Hepatocyte (in vitro differentiated cells): Measurements from ENCODE around the gene ATP8B4.

ENCODE experiments used
- EZH2 ChIP-seq: fragments of 200-600 bp; sonication (generic); IDR thresholded peaks from 2 replicates; pipeline ENCODE4 v1.6.1; 2016; ENCODE audit warnings: antibody characterized with exemption, mild to moderate bottlenecking, borderline replicate concordance
- EZH2phosphoT487 ChIP-seq: fragments of 200-600 bp; sonication (generic); IDR thresholded peaks from one replicate; pipeline ENCODE4 v1.6.1; 2018; ENCODE audit warnings: antibody characterized with exemption, mild to moderate bottlenecking, low read depth, moderate library complexity; ENCODE audit not compliant: unreplicated experiment, severe bottlenecking
- TF ChIP-seq, protein P1 (sequence below): fragments of 200-600 bp; sonication (generic); IDR thresholded peaks from 2 replicates; pipeline ENCODE4 v1.5.1; 2016; ENCODE audit warnings: antibody characterized with exemption, mild to moderate bottlenecking; ENCODE audit not compliant: poor library complexity

DNA sequence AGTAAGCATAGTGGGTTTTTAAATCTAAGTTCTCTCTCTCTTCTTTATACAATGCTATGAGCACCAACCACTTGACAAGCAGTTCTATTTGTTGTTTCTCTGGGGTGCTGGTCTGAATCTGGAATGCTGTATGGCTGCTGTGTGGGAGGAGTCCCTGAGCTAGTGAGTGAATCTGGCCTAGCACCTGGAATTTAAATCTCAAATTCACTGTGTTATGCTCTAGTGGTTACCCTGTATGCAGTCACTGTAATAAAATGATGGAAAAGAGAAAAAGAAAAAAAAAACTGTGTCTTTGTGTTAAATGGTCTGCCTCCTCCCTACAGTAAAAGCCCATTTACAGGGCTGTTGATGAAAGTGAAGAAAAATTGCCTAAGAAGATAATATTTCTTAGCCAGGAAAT is 155.0 kb downstream of the ATP8B4 start:
- TF ChIP-seq, protein P1, sequence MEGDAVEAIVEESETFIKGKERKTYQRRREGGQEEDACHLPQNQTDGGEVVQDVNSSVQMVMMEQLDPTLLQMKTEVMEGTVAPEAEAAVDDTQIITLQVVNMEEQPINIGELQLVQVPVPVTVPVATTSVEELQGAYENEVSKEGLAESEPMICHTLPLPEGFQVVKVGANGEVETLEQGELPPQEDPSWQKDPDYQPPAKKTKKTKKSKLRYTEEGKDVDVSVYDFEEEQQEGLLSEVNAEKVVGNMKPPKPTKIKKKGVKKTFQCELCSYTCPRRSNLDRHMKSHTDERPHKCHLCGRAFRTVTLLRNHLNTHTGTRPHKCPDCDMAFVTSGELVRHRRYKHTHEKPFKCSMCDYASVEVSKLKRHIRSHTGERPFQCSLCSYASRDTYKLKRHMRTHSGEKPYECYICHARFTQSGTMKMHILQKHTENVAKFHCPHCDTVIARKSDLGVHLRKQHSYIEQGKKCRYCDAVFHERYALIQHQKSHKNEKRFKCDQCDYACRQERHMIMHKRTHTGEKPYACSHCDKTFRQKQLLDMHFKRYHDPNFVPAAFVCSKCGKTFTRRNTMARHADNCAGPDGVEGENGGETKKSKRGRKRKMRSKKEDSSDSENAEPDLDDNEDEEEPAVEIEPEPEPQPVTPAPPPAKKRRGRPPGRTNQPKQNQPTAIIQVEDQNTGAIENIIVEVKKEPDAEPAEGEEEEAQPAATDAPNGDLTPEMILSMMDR: no peak
- TF ChIP-seq EZH2 (no peak), EZH2phosphoT487 (no peak)
